MM.1S (cell line): ENCODE results near the gene USP13.
A peak's percentile ranks its signal among the peaks of the same experiment; 100 is the strongest.

Experiments
- DNase-seq: peaks from one replicate; pipeline ENCODE4 v3.0.0-alpha.2; 2015
- H2AFZ ChIP-seq: fragments of 300-600 bp; sonication (generic); 2 replicates; pipeline ENCODE4 v1.6.0; 2016; ENCODE audit warnings: antibody characterized with exemption, low read length
- H3F3A ChIP-seq: fragments of 300-600 bp; sonication (generic); 2 replicates; pipeline ENCODE4 v1.6.1; 2016; ENCODE audit warnings: mild to moderate bottlenecking, antibody characterized with exemption, low read length, moderate library complexity, mixed read lengths; ENCODE audit not compliant: insufficient read depth
- H3K27ac ChIP-seq: fragments of 300-600 bp; sonication (generic); 2 replicates; pipeline ENCODE4 v1.5.1; 2016; ENCODE audit warnings: mild to moderate bottlenecking, low read length
- H3K27me3 ChIP-seq: fragments of 300-600 bp; sonication (generic); replicated peaks from 2 replicates; pipeline ENCODE4 v1.6.0; 2016; ENCODE audit warnings: low read length; ENCODE audit not compliant: insufficient read depth
- H3K36me3 ChIP-seq: fragments of 300-600 bp; sonication (generic); replicated peaks from 2 replicates; pipeline ENCODE4 v1.6.1; 2016; ENCODE audit warnings: mild to moderate bottlenecking, low read length, mixed read lengths; ENCODE audit not compliant: insufficient read depth
- H3K4me1 ChIP-seq: fragments of 300-600 bp; sonication (generic); 2 replicates; pipeline ENCODE4 v1.6.1; 2016; ENCODE audit warnings: low read length, mixed read lengths
- H3K4me2 ChIP-seq: fragments of 300-600 bp; sonication (generic); 2 replicates; pipeline ENCODE4 v1.6.0; 2016; ENCODE audit warnings: low read depth, low read length
- H3K4me3 ChIP-seq: fragments of 300-600 bp; sonication (generic); 2 replicates; pipeline ENCODE4 v1.5.1; 2016; ENCODE audit warnings: low read length, mixed read lengths
- H3K79me2 ChIP-seq: fragments of 300-600 bp; sonication (generic); 2 replicates; pipeline ENCODE4 v1.6.1; 2016; ENCODE audit warnings: mixed run types, low read length, mixed read lengths
- H3K9ac ChIP-seq: fragments of 300-600 bp; sonication (generic); 2 replicates; pipeline ENCODE4 v1.6.1; 2016; ENCODE audit warnings: low read length, mixed read lengths
- H3K9me2 ChIP-seq: fragments of 300-600 bp; sonication (generic); replicated peaks from 2 replicates; pipeline ENCODE4 v1.6.1; 2016; ENCODE audit warnings: mild to moderate bottlenecking, low read length, mixed read lengths; ENCODE audit not compliant: insufficient read depth
- H3K9me3 ChIP-seq: fragments of 300-600 bp; sonication (generic); replicated peaks from 2 replicates; pipeline ENCODE4 v1.6.1; 2016; ENCODE audit warnings: mild to moderate bottlenecking, low read length, mixed read lengths; ENCODE audit not compliant: insufficient read depth
- H4K20me1 ChIP-seq: fragments of 300-600 bp; sonication (generic); 2 replicates; pipeline ENCODE4 v1.6.1; 2016; ENCODE audit warnings: mild to moderate bottlenecking, low read length, moderate library complexity, mixed read lengths; ENCODE audit not compliant: insufficient read depth
- CTCF ChIP-seq: fragments of 300-600 bp; sonication (generic); IDR thresholded peaks from 2 replicates; pipeline ENCODE4 v1.5.1; 2016; ENCODE audit warnings: antibody characterized with exemption, low read length, mixed read lengths
- EZH2 ChIP-seq: fragments of 300-600 bp; sonication (generic); optimal IDR thresholded peaks from 2 replicates; pipeline ENCODE3; 2017; ENCODE audit warnings: low read depth, mild to moderate bottlenecking, antibody characterized with exemption, low read length, mixed read lengths
- EZH2phosphoT487 ChIP-seq: fragments of 300-600 bp; sonication (generic); IDR thresholded peaks from 2 replicates; pipeline ENCODE4 v1.6.1; 2018; ENCODE audit warnings: antibody characterized with exemption, low read length

The USP13 gene

GRCh38 chr3:179765396-179765795 is 112.6 kb downstream of the USP13 start:
- Histone ChIP-seq H4K20me1 (no peaks in the 10 kb centered on the region), H3K79me2 (no peaks in the 10 kb centered on the region), H3K9me3 (no peaks in the 10 kb centered on the region), H3K27me3 (no peaks in the 10 kb centered on the region), H2AFZ (no peak overlapping the region), H3F3A (no peaks in the 10 kb centered on the region), H3K9me2 (no peaks in the 10 kb centered on the region), H3K27ac (no peak overlapping the region), H3K4me2 (no peak overlapping the region), H3K36me3 (0 out of 2 replicates have a peak, but pooled peaks cover 12% of the 10 kb centered on the region), H3K4me3 (no peak overlapping the region), H3K9ac (no peak overlapping the region), H3K4me1 (no peaks in the 10 kb centered on the region)
- DNase-seq = no peak
- TF ChIP-seq EZH2 = no peak
- no peak for TF ChIP-seq EZH2phosphoT487
- no peak for TF ChIP-seq CTCF

GRCh38 chr3:179766416-179767133 is 113.7 kb downstream of the USP13 start:
- Histone ChIP-seq H3K9me3 (no peaks in the 10 kb centered on the region), H2AFZ (no peak overlapping the region), H3F3A (no peaks in the 10 kb centered on the region), H4K20me1 (no peaks in the 10 kb centered on the region), H3K27ac (no peak overlapping the region), H3K9ac (no peak overlapping the region), H3K36me3 (0 out of 2 replicates have a peak, but pooled peaks cover 12% of the 10 kb centered on the region), H3K4me2 (no peak overlapping the region), H3K27me3 (no peaks in the 10 kb centered on the region), H3K4me3 (no peak overlapping the region), H3K9me2 (no peaks in the 10 kb centered on the region), H3K79me2 (no peaks in the 10 kb centered on the region), H3K4me1 (no peaks in the 10 kb centered on the region)
- DNase-seq = no peak
- TF ChIP-seq EZH2 (no peak), EZH2phosphoT487 (no peak), CTCF (no peak)

DNA sequence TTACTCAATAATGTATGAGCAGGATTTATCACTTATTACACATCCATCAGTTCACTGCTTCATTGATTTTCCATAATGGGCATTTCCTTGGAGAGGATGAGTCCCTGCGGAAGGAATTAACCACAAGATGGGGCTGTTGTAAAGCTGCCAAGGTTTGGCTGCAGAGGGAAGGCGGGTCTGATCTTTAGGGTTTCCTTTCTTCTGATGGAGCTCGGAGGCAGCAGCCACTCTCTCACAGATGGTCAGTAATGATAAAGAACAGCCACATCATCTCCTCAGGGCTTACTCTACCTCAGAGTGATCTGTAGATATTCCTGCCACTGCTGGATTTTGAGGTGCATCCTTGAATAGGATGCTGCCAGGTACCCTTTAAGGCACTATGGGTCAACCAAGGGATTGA is 115.2 kb downstream of the USP13 start:
- no peaks in the 10 kb centered on the region for H3K79me2 ChIP-seq
- H3K9me3 ChIP-seq = no peaks in the 10 kb centered on the region
- no peak overlapping the region for H3K27ac ChIP-seq
- H3K9me2 ChIP-seq = no peaks in the 10 kb centered on the region
- H3K4me2 ChIP-seq = no peak overlapping the region
- H2AFZ ChIP-seq = no peak overlapping the region
- no peaks in the 10 kb centered on the region for H3K4me1 ChIP-seq
- no peak for TF ChIP-seq EZH2
- peak; percentile 25 for TF ChIP-seq CTCF
- TF ChIP-seq EZH2phosphoT487 = no peak
- H3F3A ChIP-seq = no peaks in the 10 kb centered on the region
- no peak overlapping the region for H3K9ac ChIP-seq
- no peaks in the 10 kb centered on the region for H3K27me3 ChIP-seq
- no peaks in the 10 kb centered on the region for H4K20me1 ChIP-seq
- H3K4me3 ChIP-seq = no peak overlapping the region
- DNase-seq = no peak
- 0 out of 2 replicates have a peak, but pooled peaks cover 13% of the 10 kb centered on the region for H3K36me3 ChIP-seq
